Right lobe of liver (tissue), 4 donors: ENCODE results near the gene PPP1R14C.

Experiments used
- POLR2A ChIP-seq: fragments of 450-650 bp; IDR thresholded peaks from one replicate; pipeline ENCODE4 v1.6.1; 2017; ENCODE audit warnings: antibody characterized with exemption, mild to moderate bottlenecking
- TF ChIP-seq, protein P1 (sequence below), 4 donors: fragments of 200-600 bp in 3 of 4; fragments of 450-650 bp in 1 of 4; IDR thresholded peaks; one replicate each; pipeline versions ENCODE4 v1.5.1 to v1.8.0; 2016 to 2022; ENCODE audit warnings: antibody characterized with exemption in 4 of 4, mild to moderate bottlenecking in 2 of 4
- donor health status: DM: no; HTN: no; CAD: no.
- donor health status: DM: no; HTN: no; CAD: no.
- donor health status: DM: no; HTN: yes; CAD: no.

DNA sequence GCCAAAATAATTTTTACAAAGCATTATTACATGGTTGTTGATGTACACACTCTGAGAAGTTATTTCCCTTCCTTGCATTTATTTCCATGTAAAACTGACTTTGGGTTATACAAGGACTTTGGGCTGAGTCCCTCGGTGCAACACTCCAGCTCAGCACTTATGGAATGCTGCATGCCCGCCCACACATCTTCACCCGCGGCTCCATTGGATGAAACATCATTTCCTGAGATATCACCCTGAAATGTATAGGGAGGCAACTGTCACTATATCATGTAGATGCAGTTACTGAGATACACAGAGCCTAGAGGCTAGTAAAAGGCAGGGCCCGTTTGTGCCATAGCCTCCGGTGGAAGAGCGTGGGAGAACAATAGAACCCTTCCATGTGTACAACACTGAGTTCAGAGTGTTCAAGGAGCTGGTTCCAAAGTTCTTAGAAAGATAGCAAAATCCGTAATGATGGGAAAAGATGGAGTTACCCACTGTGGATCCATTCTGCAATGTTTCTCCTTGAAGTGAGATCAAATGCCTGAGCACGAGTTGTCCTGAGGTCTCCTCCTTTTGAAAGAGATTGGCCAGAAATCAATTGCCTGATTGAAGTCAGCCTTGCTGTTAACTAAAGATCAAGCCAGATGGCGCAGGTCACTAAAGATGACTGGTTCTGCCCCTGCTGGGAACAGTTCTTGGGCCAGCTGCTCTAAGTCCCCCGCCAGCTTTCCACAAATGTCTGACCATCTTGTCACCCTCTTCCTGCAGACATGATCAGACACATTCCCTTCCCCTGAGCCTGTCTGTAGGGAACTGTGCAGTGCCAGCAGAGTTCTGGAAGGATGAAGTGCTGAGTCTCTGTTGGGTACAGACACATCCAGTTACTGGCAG, 125.1 kb downstream of the PPP1R14C start:
- TF ChIP-seq, protein P1, sequence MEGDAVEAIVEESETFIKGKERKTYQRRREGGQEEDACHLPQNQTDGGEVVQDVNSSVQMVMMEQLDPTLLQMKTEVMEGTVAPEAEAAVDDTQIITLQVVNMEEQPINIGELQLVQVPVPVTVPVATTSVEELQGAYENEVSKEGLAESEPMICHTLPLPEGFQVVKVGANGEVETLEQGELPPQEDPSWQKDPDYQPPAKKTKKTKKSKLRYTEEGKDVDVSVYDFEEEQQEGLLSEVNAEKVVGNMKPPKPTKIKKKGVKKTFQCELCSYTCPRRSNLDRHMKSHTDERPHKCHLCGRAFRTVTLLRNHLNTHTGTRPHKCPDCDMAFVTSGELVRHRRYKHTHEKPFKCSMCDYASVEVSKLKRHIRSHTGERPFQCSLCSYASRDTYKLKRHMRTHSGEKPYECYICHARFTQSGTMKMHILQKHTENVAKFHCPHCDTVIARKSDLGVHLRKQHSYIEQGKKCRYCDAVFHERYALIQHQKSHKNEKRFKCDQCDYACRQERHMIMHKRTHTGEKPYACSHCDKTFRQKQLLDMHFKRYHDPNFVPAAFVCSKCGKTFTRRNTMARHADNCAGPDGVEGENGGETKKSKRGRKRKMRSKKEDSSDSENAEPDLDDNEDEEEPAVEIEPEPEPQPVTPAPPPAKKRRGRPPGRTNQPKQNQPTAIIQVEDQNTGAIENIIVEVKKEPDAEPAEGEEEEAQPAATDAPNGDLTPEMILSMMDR (IDR thresholded peaks at IDR 0.05), result no peak
- no peak for TF ChIP-seq POLR2A
